Suprapubic skin (tissue), 4 donors: ENCODE results near the gene METTL22. TPM values are rescaled to one million over a fixed set of nuclear protein-coding genes. Genes with fewer than 3 reads are reported as not detected.
"Not testable (repeated sequence)": the region's sequence is repeated elsewhere in the genome, so short reads cannot be mapped to it uniquely, and the experiment has no call there.

Source experiments
- DNase-seq, 2 donors: peaks; one replicate each; pipeline ENCODE4 v3.0.0-alpha.2; 2019; ENCODE audit warnings: low spot score in 2 of 2
- H3K27ac ChIP-seq: fragments of 200-600 bp; sonication (generic); one replicate; pipeline ENCODE4 v1.5.1; 2019
- H3K27me3 ChIP-seq: fragments of 200-600 bp; sonication (generic); one replicate; pipeline ENCODE4 v1.5.1; 2019
- H3K36me3 ChIP-seq: fragments of 200-600 bp; sonication (generic); one replicate; pipeline ENCODE4 v1.5.1; 2019
- H3K4me1 ChIP-seq: fragments of 200-600 bp; sonication (generic); one replicate; pipeline ENCODE4 v1.5.1; 2019
- H3K4me3 ChIP-seq: fragments of 200-600 bp; sonication (generic); one replicate; pipeline ENCODE4 v1.5.1; 2019; ENCODE audit warnings: mild to moderate bottlenecking
- H3K9me3 ChIP-seq: fragments of 200-600 bp; sonication (generic); one replicate; pipeline ENCODE4 v1.5.1; 2019
- CTCF ChIP-seq, 2 donors: fragments of 200-600 bp in 1 of 2; fragments of 450-650 bp in 1 of 2; sonication (generic) in 1 of 2; IDR thresholded peaks; one replicate each; pipeline ENCODE4 v1.5.1; 2016 to 2019; ENCODE audit warnings: antibody characterized with exemption in 2 of 2, mild to moderate bottlenecking in 1 of 2, moderate library complexity in 1 of 2
- EP300 ChIP-seq: sonication (generic); formaldehyde crosslinking; IDR thresholded peaks from one replicate; pipeline ENCODE4 v1.6.1; 2017; ENCODE audit warnings: antibody characterized with exemption
- POLR2A ChIP-seq, 2 donors: fragments of 450-650 bp; IDR thresholded peaks; one replicate each; pipeline ENCODE4 v1.6.1; 2017; ENCODE audit warnings: antibody characterized with exemption in 2 of 2, mild to moderate bottlenecking in 2 of 2, moderate library complexity in 2 of 2
- POLR2AphosphoS5 ChIP-seq, 3 donors: sonication (generic); formaldehyde crosslinking; IDR thresholded peaks; one replicate each; pipeline ENCODE4 v1.6.1; 2017; ENCODE audit warnings: antibody characterized with exemption in 3 of 3
- WGBS: methylation state at CpG from one replicate; pipeline ENCODE4 v1.1.5; 2018; 5-methylcytosine and 5-hydroxymethylcytosine counted together
- total RNA-seq, 4 donors: library from RNA; depleted of rRNA; stranded (reverse); fragments of >200 nt; gene quantifications; one replicate each; pipeline ENCODE4 v1.1.0, GENCODE V29; 2016

Gene METTL22
- total RNA-seq, 4 donors from 2014 or later: 15.5 to 114 (median 28.3) TPM

- Histone ChIP-seq H3K4me1 (no peaks in the 10 kb centered on the region), H3K9me3 (no peaks in the 10 kb centered on the region), H3K4me3 (no peak overlapping the region), H3K27me3 (no peaks in the 10 kb centered on the region), H3K36me3 (peaks cover 62% of the 10 kb centered on the region), H3K27ac (no peak overlapping the region)
- DNase-seq: no peak
- WGBS: 85% methylated on average over 8 of the region's 9 CpGs
- TF ChIP-seq EP300 (no peak), CTCF (IDR thresholded peaks at IDR 0.05) (no peak), POLR2AphosphoS5 (IDR thresholded peaks at IDR 0.05) (no peak), POLR2A (IDR thresholded peaks at IDR 0.05) (no peak)
These were observed 26.3 kb downstream of the METTL22 start for GRCh38 chr16:8647721-8648318.

GRCh38 chr16:8648877-8649276, 27.4 kb downstream of the METTL22 start:
- 90% methylated on average over 4 of the region's 4 CpGs for WGBS
- Histone ChIP-seq H3K4me1 (no peaks in the 10 kb centered on the region), H3K27me3 (no peaks in the 10 kb centered on the region), H3K9me3 (no peaks in the 10 kb centered on the region), H3K4me3 (no peak overlapping the region), H3K27ac (no peak overlapping the region), H3K36me3 (peaks cover 52% of the 10 kb centered on the region)
- DNase-seq: no peak
- TF ChIP-seq EP300: no peak
- no peak for TF ChIP-seq POLR2A (IDR thresholded peaks at IDR 0.05)
- TF ChIP-seq POLR2AphosphoS5 (IDR thresholded peaks at IDR 0.05): no peak
- no peak for TF ChIP-seq CTCF (IDR thresholded peaks at IDR 0.05)

GRCh38 chr16:8649829-8650554, 28.5 kb downstream of the METTL22 start:
- H3K9me3 ChIP-seq: no peaks in the 10 kb centered on the region
- no peak for DNase-seq
- peaks cover 40% of the 10 kb centered on the region for H3K36me3 ChIP-seq
- H3K27me3 ChIP-seq: no peaks in the 10 kb centered on the region
- H3K4me1 ChIP-seq: no peaks in the 10 kb centered on the region
- TF ChIP-seq POLR2A (IDR thresholded peaks at IDR 0.05) (no peak), POLR2AphosphoS5 (IDR thresholded peaks at IDR 0.05) (no peak), EP300 (no peak), CTCF (IDR thresholded peaks at IDR 0.05) (no peak)
- H3K4me3 ChIP-seq: no peak overlapping the region
- no peak overlapping the region for H3K27ac ChIP-seq
- WGBS: 82% methylated on average over 8 of the region's 8 CpGs

GRCh38 chr16:8651958-8652357, 30.5 kb downstream of the METTL22 start:
- WGBS: 67% methylated on average over 6 of the region's 7 CpGs
- H3K36me3 ChIP-seq: peaks cover 21% of the 10 kb centered on the region
- not testable (repeated sequence) for DNase-seq, H3K27me3 ChIP-seq, H3K4me3 ChIP-seq, H3K4me1 ChIP-seq, H3K27ac ChIP-seq, H3K9me3 ChIP-seq
- TF ChIP-seq CTCF (IDR thresholded peaks at IDR 0.05): peak in 1 of 2 donors; percentile 10

GRCh38 chr16:8655184-8655717, 33.8 kb downstream of the METTL22 start:
- Histone ChIP-seq H3K9me3 (no peaks in the 10 kb centered on the region), H3K27me3 (no peaks in the 10 kb centered on the region), H3K4me3 (no peak overlapping the region), H3K27ac (no peak overlapping the region), H3K36me3 (no peaks in the 10 kb centered on the region), H3K4me1 (no peaks in the 10 kb centered on the region)
- no peak for TF ChIP-seq CTCF (IDR thresholded peaks at IDR 0.05)
- TF ChIP-seq POLR2AphosphoS5 (IDR thresholded peaks at IDR 0.05): no peak
- no peak for TF ChIP-seq POLR2A (IDR thresholded peaks at IDR 0.05)
- no peak for TF ChIP-seq EP300
- DNase-seq: no peak
- WGBS: 92% methylated on average over 1 of the region's 1 CpG
